Endothelial cell of umbilical vein (primary cell): ENCODE measurements around the gene ASB6. TPM values are rescaled to one million over a fixed set of nuclear protein-coding genes. Genes with fewer than 3 reads are reported as not detected.

Experiments
- BruUV-seq: library from RNA; stranded (reverse); fragments of 400-500 nt; replicated peaks from 2 replicates; lab custom pipeline; 2021; lab: Mats Ljungman, UMichigan
- CTCF ChIA-PET: fragments of 300-600, 350-600 bp; sonication (Branson Sonifier 250); formaldehyde crosslinking; loops from one replicate; lab custom pipeline; 2021; ENCODE audit warnings: antibody characterized with exemption, inconsistent platforms; lab: Charles Lee
- POLR2A ChIA-PET: fragments of 300-600, 350-600 bp; sonication (Branson Sonifier 250); formaldehyde crosslinking; loops from one replicate; lab custom pipeline; 2021; ENCODE audit warnings: antibody characterized with exemption, inconsistent platforms; lab: Charles Lee
- DNase-seq: peaks from one replicate; pipeline ENCODE4 v3.0.0-alpha.2; 2011; ENCODE audit warnings: low read depth, low spot score
- FAIRE-seq: peaks from 2 replicates; lab custom pipeline; 2011; peaks lifted over from hg19 to GRCh38; lab: Jason Lieb, UNC
- H2AFZ ChIP-seq: 2 replicates; pipeline ENCODE4 v1.6.0; 2012; ENCODE audit warnings: low read depth, low read length, control low read depth, inconsistent platforms
- H3K27ac ChIP-seq: 2 replicates; pipeline ENCODE4 v1.5.1; 2011; ENCODE audit warnings: low read depth, mild to moderate bottlenecking, control low read depth, low read length, moderate library complexity; ENCODE audit not compliant: insufficient read depth
- H3K27me3 ChIP-seq, 2 experiments: 2 replicates each; pipeline versions ENCODE4 v1.6.0 to v1.6.1; 2011; ENCODE audit warnings: low read length in 2 of 2, mixed read lengths in 1 of 2; ENCODE audit not compliant: control insufficient read depth in 2 of 2, insufficient read depth in 2 of 2
- H3K36me3 ChIP-seq, 2 experiments: 2 replicates in 1 of 2; 3 replicates in 1 of 2; pipeline ENCODE4 v1.5.1; 2011; ENCODE audit warnings: low read length in 2 of 2, mild to moderate bottlenecking in 1 of 2, moderate library complexity in 1 of 2; ENCODE audit not compliant: control insufficient read depth in 2 of 2, insufficient read depth in 2 of 2; ENCODE audit errors: extremely low read depth in 1 of 2
- H3K4me1 ChIP-seq: 3 replicates; pipeline ENCODE4 v1.5.1; 2011; ENCODE audit warnings: mild to moderate bottlenecking, low read length; ENCODE audit not compliant: control insufficient read depth, insufficient read depth; ENCODE audit errors: extremely low read depth
- H3K4me2 ChIP-seq: 2 replicates; pipeline ENCODE4 v1.6.1; 2011; ENCODE audit warnings: low read length, control low read depth, mixed read lengths; ENCODE audit not compliant: insufficient read depth
- H3K4me3 ChIP-seq, 3 experiments: fragments of 200-600 bp in 1 of 3; sonication (generic), shearing (Covaris generic) in 1 of 3; replicated peaks in 1 of 3; 2 replicates each; pipeline ENCODE4 v1.5.1; 2011 to 2016; ENCODE audit warnings: control low read depth in 3 of 3, low read length in 3 of 3, mild to moderate bottlenecking in 2 of 3, inconsistent platforms in 1 of 3, low read depth in 1 of 3, moderate library complexity in 1 of 3; ENCODE audit not compliant: insufficient read depth in 1 of 3
- H3K79me2 ChIP-seq: 2 replicates; pipeline ENCODE4 v1.6.0; 2012; ENCODE audit warnings: low read length, inconsistent platforms; ENCODE audit not compliant: control insufficient read depth, insufficient read depth
- H3K9ac ChIP-seq: replicated peaks from 2 replicates; pipeline ENCODE3; 2011; ENCODE audit warnings: low read length, control low read depth; ENCODE audit not compliant: insufficient read depth; ENCODE audit errors: extremely low read depth
- H3K9me1 ChIP-seq: replicated peaks from 3 replicates; pipeline ENCODE4 v1.6.0; 2011; ENCODE audit warnings: mild to moderate bottlenecking, low read length; ENCODE audit not compliant: control insufficient read depth, insufficient read depth; ENCODE audit errors: extremely low read depth
- H3K9me3 ChIP-seq: replicated peaks from 2 replicates; pipeline ENCODE4 v1.5.1; 2012; ENCODE audit warnings: low read length, inconsistent platforms; ENCODE audit not compliant: control insufficient read depth, insufficient read depth
- H4K20me1 ChIP-seq: replicated peaks from 2 replicates; pipeline ENCODE3; 2011; ENCODE audit warnings: mild to moderate bottlenecking, low read length; ENCODE audit not compliant: control insufficient read depth, insufficient read depth; ENCODE audit errors: extremely low read depth
- CTCF ChIP-seq, 2 donors: IDR thresholded peaks; 1 replicate in 1 of 2; 2 replicates in 1 of 2; pipeline ENCODE4 v1.5.1; 2011; ENCODE audit warnings: low read length in 2 of 2, mild to moderate bottlenecking in 2 of 2, moderate library complexity in 2 of 2, control low read depth in 1 of 2, inconsistent platforms in 1 of 2, low read depth in 1 of 2; ENCODE audit not compliant: insufficient read depth in 1 of 2; ENCODE audit errors: extremely low read depth in 1 of 2
- FOS ChIP-seq: IDR thresholded peaks from 2 replicates; pipeline ENCODE4 v1.6.1; 2011; ENCODE audit warnings: mild to moderate bottlenecking, low read length, moderate library complexity, borderline replicate concordance; ENCODE audit not compliant: insufficient read depth
- GATA2 ChIP-seq: IDR thresholded peaks from 2 replicates; pipeline ENCODE4 v1.7.0; 2011; ENCODE audit warnings: low read depth, mild to moderate bottlenecking, moderate library complexity, mixed read lengths, low read length; ENCODE audit not compliant: insufficient read length, insufficient read depth
- JUN ChIP-seq: IDR thresholded peaks from 2 replicates; pipeline ENCODE4 v1.6.1; 2011; ENCODE audit warnings: borderline replicate concordance, low read depth; ENCODE audit not compliant: insufficient read length, insufficient read depth
- MYC ChIP-seq: IDR thresholded peaks from one replicate; pipeline ENCODE4 v1.6.1; 2011; ENCODE audit warnings: mild to moderate bottlenecking, low read depth, low read length
- POLR2AphosphoS5 ChIP-seq: IDR thresholded peaks from 2 replicates; pipeline ENCODE4 v1.6.1; 2012; ENCODE audit warnings: low read depth, mild to moderate bottlenecking, control low read depth, low read length, moderate library complexity; ENCODE audit not compliant: insufficient read depth
- dilution Hi-C: fragments of 300-500 bp; cut with MboI; formaldehyde crosslinking; loops from one replicate; pipeline ENCODE4 v1.15.0; 2019; ENCODE audit warnings: low sequenced_read_pairs; ENCODE audit not compliant: extremely low pct_ligation_motif_present
- intact Hi-C: fragments of 100-400 bp; cut with micrococcal nuclease; formaldehyde crosslinking; loops from one replicate; pipeline ENCODE4 v1.10.0; 2022
- polyA plus RNA-seq, 4 experiments: library from polyadenylated mRNA; depleted of rRNA in 3 of 4; stranded (reverse) in 3 of 4; unstranded in 1 of 4; fragments of >200 nt; gene quantifications; 2 replicates each; pipeline versions ENCODE4 v1.2.1 to v1.2.3, GENCODE V29; 2011 to 2012; ENCODE audit warnings: missing spikeins in 1 of 4
- total RNA-seq: library from RNA; stranded (reverse); gene quantifications from 2 replicates; pipeline ENCODE4 v1.2.3, GENCODE V29; 2021

ASB6 gene
- total and polyA plus RNA-seq, 2 donors (not counting 3 experiments of a cell fraction or from before 2014, with no cell fraction given): 20.3 to 23.8 TPM

GRCh38 chr9:129688285-129689043, 46.5 kb upstream of the ASB6 start:
- H4K20me1 ChIP-seq: no peaks in the 10 kb centered on the region
- dilution Hi-C loops: no loop called here
- FAIRE-seq (no peak), DNase-seq (no peak)
- no peaks in the 10 kb centered on the region for H3K9me1 ChIP-seq
- no peaks in the 10 kb centered on the region for H3K27me3 ChIP-seq
- no peaks in the 10 kb centered on the region for H3K4me1 ChIP-seq
- intact Hi-C loops: no loop called here
- H3K27ac ChIP-seq: no peak overlapping the region
- TF ChIP-seq MYC: no peak
- POLR2A ChIA-PET: no interaction called here
- no peak overlapping the region for H3K4me2 ChIP-seq
- H3K4me3 ChIP-seq: no peak overlapping the region
- H3K9ac ChIP-seq: no peak overlapping the region
- H2AFZ ChIP-seq: no peak overlapping the region
- H3K79me2 ChIP-seq: no peaks in the 10 kb centered on the region
- BruUV-seq: no TSS peak
- H3K36me3 ChIP-seq: no peaks in the 10 kb centered on the region
- CTCF ChIA-PET: no interaction called here
- H3K9me3 ChIP-seq: no peaks in the 10 kb centered on the region

GRCh38 chr9:129687391-129687790, 45.4 kb upstream of the ASB6 start:
- POLR2A ChIA-PET: no interaction called here
- dilution Hi-C loops: no loop called here

More at GRCh38 chr9:129687391-129687790, 45.4 kb upstream of the ASB6 start:
- Histone ChIP-seq H3K36me3 (no peaks in the 10 kb centered on the region), H2AFZ (no peak overlapping the region), H3K9ac (no peak overlapping the region), H3K4me2 (no peak overlapping the region), H3K4me3 (no peak overlapping the region), H3K27ac (no peak overlapping the region), H3K27me3 (no peaks in the 10 kb centered on the region), H4K20me1 (no peaks in the 10 kb centered on the region), H3K9me3 (no peaks in the 10 kb centered on the region), H3K4me1 (no peaks in the 10 kb centered on the region), H3K79me2 (no peaks in the 10 kb centered on the region), H3K9me1 (no peaks in the 10 kb centered on the region)
- FAIRE-seq: no peak
- CTCF ChIA-PET: no interaction called here
- intact Hi-C loops: no loop called here
- no TSS peak for BruUV-seq
- no peak for TF ChIP-seq JUN
- TF ChIP-seq FOS: no peak
- no peak for TF ChIP-seq GATA2
- TF ChIP-seq POLR2AphosphoS5: no peak
- no peak for TF ChIP-seq CTCF (IDR thresholded peaks at IDR 0.05; ENCODE audit: extremely low read depth in 1 of 2, insufficient read depth in 1 of 2, low read depth in 1 of 2, low read length in 2 of 2)
- TF ChIP-seq MYC: no peak
- DNase-seq: no peak
